ENCODE data around the gene RAB12.
"Not testable (repeated sequence)": the region's sequence is repeated elsewhere in the genome, so short reads cannot be mapped to it uniquely, and the experiment has no call there.

The RAB12 gene

GRCh38 chr18:8608795-8609658 is at the start of gene RAB12:
Gene RAB12 (plus strand): TSS chr18:8609437. CDS start chr18:8609440, 3 bp downstream.
- DNase-seq, result peak; percentile 74

- DNase-seq, result no peak
These were observed 49.5 kb upstream of the RAB12 start for GRCh38 chr18:8559612-8560186.

DNA sequence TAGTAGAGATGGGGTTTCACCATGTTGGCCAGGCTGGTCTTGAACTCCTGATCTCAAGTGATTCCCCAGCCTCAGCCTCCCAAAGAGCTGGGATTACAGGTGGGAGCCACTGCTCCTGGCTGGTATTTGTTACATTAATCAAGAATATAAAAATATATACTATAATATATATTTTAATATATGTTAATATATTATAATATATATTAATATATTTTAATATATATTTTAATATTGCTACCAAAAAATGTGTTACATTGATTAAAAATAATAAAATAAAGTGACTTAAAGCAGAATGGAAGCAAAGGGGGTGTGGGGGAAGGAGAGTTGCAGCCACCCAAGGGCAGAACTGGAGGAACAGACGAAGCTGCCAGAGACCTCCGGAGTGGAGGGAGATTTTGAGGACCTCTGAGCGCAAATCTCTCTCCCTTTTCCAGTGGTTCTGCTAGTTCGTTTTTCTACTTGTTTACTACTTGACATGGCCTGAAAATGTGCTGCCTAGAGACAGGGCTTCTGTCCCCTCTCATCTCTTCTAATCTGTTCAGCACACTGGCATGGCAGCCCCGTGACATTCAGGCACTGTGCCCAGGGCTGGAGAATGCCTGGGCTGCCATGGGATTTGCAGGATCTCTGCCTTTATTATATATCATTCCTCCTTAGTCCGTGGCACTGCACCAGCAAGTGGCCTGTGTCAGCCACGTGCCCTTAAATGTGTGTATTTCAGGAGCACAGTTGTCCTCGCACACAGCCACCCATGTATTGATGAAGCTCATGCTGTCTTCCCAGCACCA is 47.9 kb upstream of the RAB12 start:
- no peak for DNase-seq

GRCh38 chr18:8562070-8562469 is 47.2 kb upstream of the RAB12 start:
- DNase-seq, result no peak

- no peak for DNase-seq
These were observed 46.3 kb upstream of the RAB12 start for GRCh38 chr18:8562919-8563318.

- no peak for DNase-seq
These were observed 37.8 kb upstream of the RAB12 start for GRCh38 chr18:8571399-8571798.

DNA sequence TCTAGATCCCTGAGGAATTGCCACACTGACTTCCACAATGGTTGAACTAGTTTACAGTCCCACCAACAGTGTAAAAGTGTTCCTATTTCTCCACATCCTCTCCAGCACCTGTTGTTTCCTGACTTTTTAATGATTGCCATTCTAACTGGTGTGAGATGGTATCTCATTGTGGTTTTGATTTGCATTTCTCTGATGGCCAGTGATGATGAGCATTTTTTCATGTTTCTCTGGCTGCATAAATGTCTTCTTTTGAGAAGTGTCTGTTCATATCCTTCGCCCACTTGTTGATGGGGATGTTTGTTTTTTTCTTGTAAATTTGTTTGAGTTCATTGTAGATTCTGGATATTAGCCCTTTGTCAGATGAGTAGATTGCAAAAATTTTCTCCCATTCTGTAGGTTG is 35.5 kb upstream of the RAB12 start:
- not testable (repeated sequence) for DNase-seq

GRCh38 chr18:8584798-8585197 is 24.4 kb upstream of the RAB12 start:
- DNase-seq, result no peak

- no peak for DNase-seq
These were observed 22.3 kb upstream of the RAB12 start for GRCh38 chr18:8586941-8587340.

DNA sequence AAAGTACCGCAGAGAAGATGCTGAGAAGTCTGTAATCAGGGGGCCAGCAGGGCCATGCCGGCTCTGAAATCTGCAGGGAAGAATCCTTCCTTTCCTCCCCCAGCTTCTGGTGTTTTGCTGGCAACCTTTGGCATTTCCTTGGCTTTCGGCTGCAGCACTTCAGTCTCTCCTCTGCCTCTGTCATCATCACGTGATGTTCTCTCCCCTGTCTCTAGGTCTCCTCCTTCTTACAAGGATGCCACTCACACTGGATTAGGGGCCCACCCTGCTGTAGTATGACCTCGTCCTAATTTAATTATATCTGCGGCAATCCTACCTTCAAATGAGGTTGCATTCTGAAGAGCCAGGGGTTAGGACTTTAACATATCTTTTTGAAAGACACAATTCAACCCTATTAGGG is 13.8 kb upstream of the RAB12 start:
- no peak for DNase-seq

DNA sequence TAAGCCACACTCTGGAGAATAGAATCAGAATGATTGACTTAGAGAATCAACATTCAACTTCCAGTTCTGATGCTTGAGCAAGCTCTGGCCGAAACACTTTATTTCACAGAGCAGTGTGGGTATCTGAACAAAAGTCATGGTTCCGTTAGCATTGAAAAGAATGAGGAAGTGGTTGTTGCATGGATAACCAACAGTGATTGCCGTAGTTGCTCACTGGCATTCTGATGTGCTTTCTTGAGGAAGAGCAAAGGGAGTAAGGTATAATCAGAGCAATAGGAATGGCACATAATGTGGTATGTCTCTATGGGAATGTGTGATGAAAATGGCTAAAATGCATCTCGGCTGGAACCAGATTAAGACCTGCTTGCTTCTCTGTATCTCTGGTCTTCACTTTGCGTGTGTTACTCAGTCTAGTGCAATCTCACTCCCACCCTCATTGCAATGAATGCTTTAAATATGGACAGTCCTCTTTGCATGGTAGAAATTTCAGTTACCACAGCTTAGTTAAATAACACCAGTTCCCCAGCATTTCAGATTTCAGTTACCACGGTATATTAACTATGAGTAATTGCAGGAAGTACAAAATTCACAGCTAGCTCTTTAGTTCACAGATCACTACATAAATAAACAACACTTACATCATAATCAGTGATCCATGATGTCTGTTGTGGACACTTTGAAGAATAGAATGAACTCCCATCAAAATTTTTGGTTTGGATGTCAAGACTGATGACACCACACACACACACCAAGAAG is 7.8 kb upstream of the RAB12 start:
- peak; percentile 46 for DNase-seq

- no peak for DNase-seq
These were observed 7.2 kb upstream of the RAB12 start for GRCh38 chr18:8602040-8602439.

- DNase-seq, result no peak
These were observed 6.7 kb upstream of the RAB12 start for GRCh38 chr18:8602557-8602956.

- DNase-seq, result no peak
These were observed 5.3 kb upstream of the RAB12 start for GRCh38 chr18:8603663-8604520.

GRCh38 chr18:8605974-8606373 is 3.3 kb upstream of the RAB12 start:
- no peak for DNase-seq

DNA sequence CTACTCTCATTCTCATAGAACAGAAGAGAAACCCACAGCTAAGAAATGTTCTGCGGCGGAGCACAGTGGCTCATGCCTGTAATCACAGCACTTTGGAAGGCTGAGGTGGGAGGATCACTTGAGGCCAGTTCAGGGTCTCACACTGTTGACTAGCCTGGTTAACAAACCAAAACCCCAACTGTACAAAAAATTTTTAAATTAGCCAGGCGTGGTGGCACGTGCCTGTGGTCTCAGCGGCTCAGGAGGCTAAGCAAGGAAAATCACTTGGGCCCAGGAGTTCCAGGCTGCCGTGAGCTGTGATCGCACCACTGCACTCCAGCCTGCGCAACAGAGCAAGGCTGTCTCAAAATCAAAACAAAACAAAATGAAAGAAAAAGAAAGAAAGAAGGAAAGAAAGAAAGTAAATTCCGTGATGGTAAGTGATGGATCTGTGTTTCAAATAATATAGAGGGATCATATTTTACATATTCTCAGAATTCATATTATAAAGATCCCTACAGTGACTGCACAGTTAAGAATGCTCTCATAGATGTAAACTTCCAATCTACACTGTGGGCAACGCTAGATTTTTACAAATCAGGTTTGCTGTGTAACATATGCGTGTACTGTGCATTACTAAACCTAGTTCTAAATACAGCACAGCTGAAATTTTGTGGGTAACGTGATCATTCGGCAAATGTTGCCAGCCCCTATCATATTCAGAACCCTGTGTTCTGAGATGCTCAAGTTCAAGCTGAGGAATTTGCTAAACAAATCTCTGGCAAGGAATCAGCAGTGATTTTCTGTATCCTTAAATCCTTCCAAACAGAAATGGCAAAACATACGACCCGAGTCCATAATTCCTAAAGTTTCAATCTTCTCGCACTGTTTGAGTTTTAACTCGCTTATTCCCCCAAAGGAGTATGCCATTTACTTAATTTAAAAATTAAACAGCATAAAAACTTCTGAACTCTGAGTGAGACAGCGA is 1.2 kb upstream of the RAB12 start:
- no peak for DNase-seq

DNA sequence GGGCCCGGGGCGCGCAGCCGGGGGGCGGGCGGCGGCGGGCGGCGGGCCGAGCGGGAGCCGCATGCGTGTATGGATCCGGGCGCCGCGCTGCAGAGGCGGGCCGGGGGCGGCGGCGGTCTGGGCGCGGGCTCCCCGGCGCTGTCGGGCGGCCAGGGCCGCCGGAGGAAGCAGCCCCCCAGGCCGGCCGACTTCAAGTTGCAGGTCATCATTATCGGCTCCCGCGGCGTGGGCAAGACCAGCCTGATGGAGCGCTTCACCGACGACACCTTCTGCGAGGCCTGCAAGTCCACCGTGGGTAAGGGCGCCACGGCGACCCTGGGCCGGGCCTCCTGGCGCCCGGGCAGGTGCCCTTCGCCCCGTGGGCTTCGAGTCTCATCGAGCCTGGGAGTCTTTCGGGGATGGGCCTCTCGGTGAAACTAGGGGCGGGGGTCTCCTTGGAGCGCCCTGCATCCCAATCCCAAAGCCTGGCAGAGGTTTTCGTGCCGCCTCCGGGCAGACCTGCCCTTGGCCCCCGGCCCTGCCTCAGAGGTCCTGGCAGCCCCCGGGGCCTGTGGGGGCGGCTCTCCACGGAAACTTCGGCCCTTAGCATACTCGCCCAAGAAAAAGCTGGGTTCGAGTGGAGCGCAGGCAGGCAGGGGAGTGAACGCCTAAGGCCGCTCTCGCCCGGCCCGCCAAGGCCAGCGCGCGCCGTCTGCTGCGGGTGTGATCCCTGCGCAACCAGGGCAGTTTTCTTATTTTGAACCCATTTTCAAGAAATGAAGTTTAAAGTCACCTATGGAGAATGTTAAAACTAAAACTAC is 622 bp downstream of the RAB12 start:
- DNase-seq, result no peak

- DNase-seq, result no peak
These were observed 1.2 kb downstream of the RAB12 start for GRCh38 chr18:8610459-8610851.

GRCh38 chr18:8611916-8612576 is 2.8 kb downstream of the RAB12 start:
- DNase-seq, result no peak

Measured in GF-D8 (cell line).